H1 (cell line): ENCODE measurements around the gene AGBL1. TPM values are rescaled to one million over a fixed set of nuclear protein-coding genes. Genes with fewer than 3 reads are reported as not detected.

Experiments used
- ATF3 ChIP-seq: IDR thresholded peaks from 2 replicates; pipeline ENCODE4 v1.6.1; 2011; ENCODE audit warnings: low read depth, mild to moderate bottlenecking, low read length; ENCODE audit not compliant: insufficient read depth
- BRCA1 ChIP-seq: IDR thresholded peaks from 2 replicates; pipeline ENCODE4 v1.6.1; 2012; ENCODE audit warnings: low read depth, low read length, improper control_type of control experiment
- CBX5 ChIP-seq: fragments of 300-800, 300-1000 bp; sonication (generic); IDR thresholded peaks from 2 replicates; pipeline ENCODE4 v1.7.1; 2016; ENCODE audit warnings: antibody characterized with exemption, low read length, low read depth
- CEBPB ChIP-seq: IDR thresholded peaks from 2 replicates; pipeline ENCODE4 v1.6.1; 2012; ENCODE audit warnings: low read depth, low read length
- JUN ChIP-seq: IDR thresholded peaks from 2 replicates; pipeline ENCODE4 v1.6.1; 2011; ENCODE audit warnings: low read depth, mild to moderate bottlenecking, improper control_type of control experiment, low read length
- USF2 ChIP-seq: IDR thresholded peaks from 2 replicates; pipeline ENCODE4 v1.6.1; 2011; ENCODE audit warnings: low read length, improper control_type of control experiment
- ZNF274 ChIP-seq: IDR thresholded peaks from 2 replicates; pipeline ENCODE4 v1.7.0; 2012; ENCODE audit warnings: low read length, borderline replicate concordance; ENCODE audit errors: extremely low read depth
- polyA plus RNA-seq, 7 experiments: library from polyadenylated mRNA; depleted of rRNA in 3 of 7; stranded (reverse) in 5 of 7; unstranded in 2 of 7; fragments of >200 nt in 5 of 7; fragments of 200-250 nt in 2 of 7; gene quantifications; 1 replicate in 5 of 7; 2 replicates in 1 of 7; 4 replicates in 1 of 7; pipeline versions ENCODE4 v1.2.1 to v1.2.3, GENCODE V29; 2011 to 2013; ENCODE audit warnings: missing spikeins in 2 of 7, mixed read lengths in 2 of 7
- total RNA-seq: library from RNA; stranded (reverse); fragmentation: NEBNext Ultra II Directional; extraction: Animal tissue kit (Norgen Biotek cat#: 25700); gene quantifications from 2 replicates; pipeline ENCODE4 v1.2.1, GENCODE V29; 2021

The AGBL1 gene
- total and polyA plus RNA-seq, 2 of the 8 experiments (the other 6 are each of a cell fraction or from before 2014, with no cell fraction given), result not detected

GRCh38 chr15:86645925-86646500, 566.3 kb downstream of the AGBL1 start (continued):
- no peak for TF ChIP-seq USF2
- no peak for TF ChIP-seq CBX5
- TF ChIP-seq BRCA1, result no peak
- TF ChIP-seq CEBPB, result no peak
- TF ChIP-seq ATF3, result no peak
- no peak for TF ChIP-seq JUN
- no peak for TF ChIP-seq ZNF274
- TF ChIP-seq, all 59 proteins: peak for 0
